Activated CD4-positive, alpha-beta T cell treated with anti-CD3 and anti-CD28 coated beads for 36 hours (primary cell): ENCODE measurements around the gene LDLR. TPM values are rescaled to one million over a fixed set of nuclear protein-coding genes. Genes with fewer than 3 reads are reported as not detected.
"Not testable (repeated sequence)": the region's sequence is repeated elsewhere in the genome, so short reads cannot be mapped to it uniquely, and the experiment has no call there.

Experiments used
- ATAC-seq: fragments of 200-7000 bp; cut with Tn5 transposase; one replicate; pipeline ENCODE4 v1.10.0; 2021; ENCODE audit warnings: mild to moderate bottlenecking, moderate library complexity
- CTCF ChIA-PET: fragments of 350-600 bp; sonication (Branson Sonifier 250); formaldehyde crosslinking; loops from one replicate; lab custom pipeline; 2021; ENCODE audit warnings: antibody characterized with exemption; lab: Charles Lee
- POLR2A ChIA-PET: fragments of 350-600 bp; sonication (Branson Sonifier 250); formaldehyde crosslinking; loops from one replicate; lab custom pipeline; 2021; ENCODE audit warnings: antibody characterized with exemption, inconsistent platforms; lab: Charles Lee
- DNase-seq: peaks from one replicate; pipeline ENCODE4 v3.0.0-alpha.2; 2020
- H3K27ac Mint-ChIP-seq: one replicate; pipeline ENCODE4 v1.8.0; 2021; ENCODE audit warnings: mixed read lengths
- H3K27me3 Mint-ChIP-seq: one replicate; pipeline ENCODE4 v1.8.0; 2021; ENCODE audit warnings: mixed read lengths
- H3K36me3 Mint-ChIP-seq: one replicate; pipeline ENCODE4 v1.8.0; 2021; ENCODE audit warnings: low read depth, mixed read lengths
- H3K4me1 Mint-ChIP-seq: one replicate; pipeline ENCODE4 v1.8.0; 2021; ENCODE audit warnings: mixed read lengths
- H3K4me3 Mint-ChIP-seq: one replicate; pipeline ENCODE4 v1.8.0; 2021; ENCODE audit warnings: mild to moderate bottlenecking, moderate library complexity, mixed read lengths
- H3K9me3 Mint-ChIP-seq: one replicate; pipeline ENCODE4 v1.8.0; 2021; ENCODE audit warnings: low read depth, mixed read lengths
- intact Hi-C, 2 experiments: fragments of 100-400 bp; cut with DNase I in 1 of 2; cut with micrococcal nuclease in 1 of 2; formaldehyde crosslinking; loops; one replicate each; pipeline versions ENCODE4 v1.14.2 to v1.15.1; 2022 to 2024; cut with DNase I, micrococcal nuclease
- total RNA-seq, 2 experiments: library from RNA; stranded (reverse); gene quantifications; one replicate each; pipeline ENCODE4 v1.2.3, GENCODE V29; 2021

Gene LDLR
- total RNA-seq, 2 experiments from 2014 or later: 73.0 to 73.8 TPM

- ATAC-seq (no peak), DNase-seq (no peak)
- H3K4me1 Mint-ChIP-seq: no peaks in the 10 kb centered on the region
- intact Hi-C loops: no loop called here
- no peak overlapping the region for H3K27ac Mint-ChIP-seq
- CTCF ChIA-PET: interaction anchor here (1.4 to 1.7 kb wide), 2 partner anchors 9 to 27 kb away, joined by 3 to 4 read pairs; no protein-coding TSS in a partner anchor
- no peaks in the 10 kb centered on the region for H3K27me3 Mint-ChIP-seq
- H3K4me3 Mint-ChIP-seq: no peak overlapping the region
- no peaks in the 10 kb centered on the region for H3K9me3 Mint-ChIP-seq
- H3K36me3 Mint-ChIP-seq: peaks cover 74% of the 10 kb centered on the region
- POLR2A ChIA-PET: no interaction called here
These were observed 13.7 kb downstream of the LDLR start for GRCh38 chr19:11102944-11103343.

- peaks cover 77% of the 10 kb centered on the region for H3K36me3 Mint-ChIP-seq
- H3K4me1 Mint-ChIP-seq, H3K4me3 Mint-ChIP-seq, DNase-seq, H3K27ac Mint-ChIP-seq, POLR2A ChIA-PET, ATAC-seq, H3K9me3 Mint-ChIP-seq, H3K27me3 Mint-ChIP-seq, intact Hi-C loops: not testable (repeated sequence)
- CTCF ChIA-PET: interaction anchor here (1.4 to 1.7 kb wide), 2 partner anchors 10 to 27 kb away, joined by 3 to 4 read pairs; no protein-coding TSS in a partner anchor
These were observed 14.4 kb downstream of the LDLR start for GRCh38 chr19:11103667-11104066.

- Mint-ChIP-seq H3K27ac (no peak overlapping the region), H3K4me1 (no peaks in the 10 kb centered on the region), H3K36me3 (peaks cover 73% of the 10 kb centered on the region), H3K27me3 (no peaks in the 10 kb centered on the region), H3K9me3 (no peaks in the 10 kb centered on the region), H3K4me3 (no peak overlapping the region)
- POLR2A ChIA-PET: interaction anchor here (0.7 to 1.1 kb wide), 2 partner anchors 14 to 15 kb away, joined by 4 to 6 read pairs; no protein-coding TSS in a partner anchor
- CTCF ChIA-PET: no interaction called here
- no peak for DNase-seq
- intact Hi-C loops: no loop called here
- ATAC-seq: no peak
These were observed 15.9 kb downstream of the LDLR start for GRCh38 chr19:11105014-11105636.

GRCh38 chr19:11106477-11106876 is 17.2 kb downstream of the LDLR start:
- ChIA-PET CTCF (no interaction called here), POLR2A (no interaction called here)
- Mint-ChIP-seq H3K27ac (no peak overlapping the region), H3K4me1 (no peaks in the 10 kb centered on the region), H3K4me3 (no peak overlapping the region), H3K36me3 (peaks cover 77% of the 10 kb centered on the region), H3K9me3 (no peaks in the 10 kb centered on the region), H3K27me3 (no peaks in the 10 kb centered on the region)
- no peak for ATAC-seq
- no peak for DNase-seq
- intact Hi-C loops: no loop called here

- intact Hi-C loops: no loop called here
- ATAC-seq (no peak), DNase-seq (no peak)
- POLR2A ChIA-PET: no interaction called here
- Mint-ChIP-seq H3K27ac (no peak overlapping the region), H3K36me3 (peaks cover 71% of the 10 kb centered on the region), H3K4me1 (no peaks in the 10 kb centered on the region), H3K4me3 (no peak overlapping the region), H3K27me3 (no peaks in the 10 kb centered on the region), H3K9me3 (no peaks in the 10 kb centered on the region)
- CTCF ChIA-PET: interaction anchor here (1.3 kb wide), 1 partner anchor 17 kb away, joined by 5 read pairs; no protein-coding TSS in a partner anchor
These were observed 19.5 kb downstream of the LDLR start for GRCh38 chr19:11108746-11109145.

GRCh38 chr19:11111117-11111770 is 22.0 kb downstream of the LDLR start:
- CTCF ChIA-PET: interaction anchor here (0.5 to 1.1 kb wide), 2 partner anchors 10 to 15 kb away, joined by 4 to 6 read pairs; no protein-coding TSS in a partner anchor
- ATAC-seq (no peak), DNase-seq (no peak)
- H3K27me3 Mint-ChIP-seq: no peaks in the 10 kb centered on the region
- POLR2A ChIA-PET: interaction anchor here (0.6 kb wide), 1 partner anchor 16 kb away, joined by 8 read pairs; no protein-coding TSS in a partner anchor
- H3K36me3 Mint-ChIP-seq: peaks cover 71% of the 10 kb centered on the region
- H3K27ac Mint-ChIP-seq: no peak overlapping the region
- H3K4me1 Mint-ChIP-seq: no peaks in the 10 kb centered on the region
- intact Hi-C loops: no loop called here
- H3K9me3 Mint-ChIP-seq: no peaks in the 10 kb centered on the region
- H3K4me3 Mint-ChIP-seq: no peak overlapping the region

GRCh38 chr19:11111771-11112144 is 22.5 kb downstream of the LDLR start:
- Mint-ChIP-seq H3K36me3 (peaks cover 72% of the 10 kb centered on the region), H3K4me1 (no peaks in the 10 kb centered on the region), H3K9me3 (no peaks in the 10 kb centered on the region), H3K4me3 (no peak overlapping the region), H3K27me3 (no peaks in the 10 kb centered on the region), H3K27ac (no peak overlapping the region)
- DNase-seq (no peak), ATAC-seq (no peak)
- intact Hi-C loops: no loop called here
- POLR2A ChIA-PET: no interaction called here
- CTCF ChIA-PET: interaction anchor here (1.1 kb wide), 1 partner anchor 15 kb away, joined by 6 read pairs; no protein-coding TSS in a partner anchor

GRCh38 chr19:11113140-11113708 is 24.0 kb downstream of the LDLR start:
- DNase-seq (no peak), ATAC-seq (no peak)
- intact Hi-C loops: no loop called here
- H3K9me3 Mint-ChIP-seq: no peaks in the 10 kb centered on the region
- no peaks in the 10 kb centered on the region for H3K27me3 Mint-ChIP-seq
- ChIA-PET POLR2A (interaction anchor here (0.6 kb wide), 1 partner anchor 72 kb away, joined by 3 read pairs; no protein-coding TSS in a partner anchor), CTCF (no interaction called here)
- no peak overlapping the region for H3K4me3 Mint-ChIP-seq
- H3K36me3 Mint-ChIP-seq: peaks cover 71% of the 10 kb centered on the region
- no peaks in the 10 kb centered on the region for H3K4me1 Mint-ChIP-seq
- H3K27ac Mint-ChIP-seq: no peak overlapping the region

- ChIA-PET POLR2A (interaction anchor here (1.0 kb wide), 1 partner anchor 20 kb away, joined by 3 read pairs; no protein-coding TSS in a partner anchor), CTCF (interaction anchor here (0.9 kb wide), 1 partner anchor 10 kb away, joined by 3 read pairs; no protein-coding TSS in a partner anchor)
- H3K27ac Mint-ChIP-seq: no peak overlapping the region
- intact Hi-C loops: no loop called here
- H3K4me3 Mint-ChIP-seq: no peak overlapping the region
- no peaks in the 10 kb centered on the region for H3K27me3 Mint-ChIP-seq
- no peaks in the 10 kb centered on the region for H3K4me1 Mint-ChIP-seq
- peaks cover 68% of the 10 kb centered on the region for H3K36me3 Mint-ChIP-seq
- no peaks in the 10 kb centered on the region for H3K9me3 Mint-ChIP-seq
- no peak for ATAC-seq
- DNase-seq: no peak
These were observed 25.8 kb downstream of the LDLR start for GRCh38 chr19:11115042-11115441.

- ChIA-PET POLR2A (interaction anchor here (1.0 kb wide), 1 partner anchor 21 kb away, joined by 3 read pairs; no protein-coding TSS in a partner anchor), CTCF (interaction anchor here (0.6 to 0.9 kb wide), 2 partner anchors 9 to 134 kb away, joined by 3 to 4 read pairs; no protein-coding TSS in a partner anchor)
- Mint-ChIP-seq H3K9me3 (no peaks in the 10 kb centered on the region), H3K4me1 (no peaks in the 10 kb centered on the region), H3K27ac (no peak overlapping the region), H3K27me3 (no peaks in the 10 kb centered on the region), H3K4me3 (no peak overlapping the region), H3K36me3 (peaks cover 69% of the 10 kb centered on the region)
- intact Hi-C loops: no loop called here
- DNase-seq: no peak
- no peak for ATAC-seq
These were observed 26.7 kb downstream of the LDLR start for GRCh38 chr19:11115895-11116446.

- no peak overlapping the region for H3K27ac Mint-ChIP-seq
- CTCF ChIA-PET: no interaction called here
- ATAC-seq (no peak), DNase-seq (no peak)
- POLR2A ChIA-PET: no interaction called here
- no peak overlapping the region for H3K4me3 Mint-ChIP-seq
- no peaks in the 10 kb centered on the region for H3K9me3 Mint-ChIP-seq
- H3K4me1 Mint-ChIP-seq: no peaks in the 10 kb centered on the region
- H3K27me3 Mint-ChIP-seq: no peaks in the 10 kb centered on the region
- intact Hi-C loops: no loop called here
- H3K36me3 Mint-ChIP-seq: peaks cover 67% of the 10 kb centered on the region
These were observed 27.2 kb downstream of the LDLR start for GRCh38 chr19:11116507-11116906.
